HepG2 (cell line): Measurements from ENCODE around the gene CLASRP. TPM values are rescaled to one million over a fixed set of nuclear protein-coding genes. Genes with fewer than 3 reads are reported as not detected.
A peak's percentile ranks its signal among the peaks of the same experiment; 100 is the strongest.

Experiments used
- BHLHE40 ChIP-seq: IDR thresholded peaks from 2 replicates; pipeline ENCODE4 v1.6.1; 2011; ENCODE audit warnings: low read length, improper control_type of control experiment
- CC2D1A ChIP-seq: sonication (generic); formaldehyde crosslinking; IDR thresholded peaks from 2 replicates; pipeline ENCODE4 v1.8.1; 2023; ENCODE audit warnings: mild to moderate bottlenecking, missing genetic modification reagents
- HOXA9 ChIP-seq: sonication (generic); formaldehyde crosslinking; IDR thresholded peaks from 2 replicates; pipeline ENCODE4 v1.8.1; 2022; ENCODE audit warnings: missing genetic modification reagents, mild to moderate bottlenecking, moderate library complexity, borderline replicate concordance
- IKZF4 ChIP-seq: sonication (generic); formaldehyde crosslinking; IDR thresholded peaks from 2 replicates; pipeline ENCODE4 v1.5.1; 2020; ENCODE audit warnings: borderline replicate concordance, mild to moderate bottlenecking, low read depth, missing genetic modification reagents; ENCODE audit errors: not compliant biosample characterization
- JDP2 ChIP-seq: sonication (generic); formaldehyde crosslinking; IDR thresholded peaks from 2 replicates; pipeline ENCODE4 v1.8.1; 2022; ENCODE audit warnings: missing genetic modification reagents, borderline replicate concordance
- JUN ChIP-seq: sonication (generic); formaldehyde crosslinking; IDR thresholded peaks from 2 replicates; pipeline ENCODE4 v1.4.0; 2020; ENCODE audit warnings: mild to moderate bottlenecking, missing genetic modification reagents
- KAT2B ChIP-seq: fragments of 150-350 bp; IDR thresholded peaks from 2 replicates; pipeline ENCODE4 v1.6.1; 2014; ENCODE audit warnings: low read depth, low read length, borderline replicate concordance
- KDM6A ChIP-seq: IDR thresholded peaks from 2 replicates; pipeline ENCODE4 v1.6.1; 2016; ENCODE audit warnings: low read depth
- MTERF4 ChIP-seq: sonication (generic); formaldehyde crosslinking; IDR thresholded peaks from 2 replicates; pipeline ENCODE4 v1.8.0; 2023; ENCODE audit warnings: mild to moderate bottlenecking, missing genetic modification reagents
- PHF20 ChIP-seq: sonication (generic); formaldehyde crosslinking; IDR thresholded peaks from 2 replicates; pipeline ENCODE4 v1.5.0; 2020; ENCODE audit warnings: mild to moderate bottlenecking, missing genetic modification reagents
- RFX3 ChIP-seq: IDR thresholded peaks from 2 replicates; pipeline ENCODE4 v1.6.1; 2016; ENCODE audit warnings: missing biosample characterization, missing genetic modification reagents
- SP1 ChIP-seq, 2 experiments: fragments of 450-650 bp in 1 of 2; sonication (generic) in 1 of 2; formaldehyde crosslinking in 1 of 2; IDR thresholded peaks; 2 replicates each; pipeline versions ENCODE4 v1.4.0 to v1.6.1; 2016 to 2020; ENCODE audit warnings: missing genetic modification reagents in 1 of 2
- TFDP2 ChIP-seq: sonication (generic); formaldehyde crosslinking; IDR thresholded peaks from 2 replicates; pipeline ENCODE4 v1.4.0; 2020; ENCODE audit warnings: missing genetic modification reagents
- ZBTB37 ChIP-seq: sonication (generic); formaldehyde crosslinking; IDR thresholded peaks from 2 replicates; pipeline ENCODE4 v1.4.0; 2020; ENCODE audit warnings: mild to moderate bottlenecking, missing genetic modification reagents
- ZFP41 ChIP-seq: sonication (generic); formaldehyde crosslinking; IDR thresholded peaks from 2 replicates; pipeline ENCODE4 v1.4.0; 2020; ENCODE audit warnings: mild to moderate bottlenecking, missing genetic modification reagents, borderline replicate concordance
- ZFP62 ChIP-seq: sonication (generic); formaldehyde crosslinking; IDR thresholded peaks from 2 replicates; pipeline ENCODE4 v1.4.0; 2020; ENCODE audit warnings: missing genetic modification reagents
- ZNF136 ChIP-seq: sonication (generic); formaldehyde crosslinking; IDR thresholded peaks from 2 replicates; pipeline ENCODE4 v1.8.1; 2022; ENCODE audit warnings: low read depth, mild to moderate bottlenecking, moderate library complexity, missing genetic modification reagents
- ZNF205 ChIP-seq: IDR thresholded peaks from 2 replicates; pipeline ENCODE4 v1.6.1; 2018; ENCODE audit warnings: missing biosample characterization, missing genetic modification reagents
- ZNF275 ChIP-seq: sonication (generic); formaldehyde crosslinking; IDR thresholded peaks from 2 replicates; pipeline ENCODE4 v1.8.0; 2022; ENCODE audit warnings: missing genetic modification reagents, mild to moderate bottlenecking, inconsistent platforms, borderline replicate concordance
- ZNF687 ChIP-seq: sonication (generic); formaldehyde crosslinking; IDR thresholded peaks from 2 replicates; pipeline ENCODE4 v1.5.1; 2020; ENCODE audit warnings: mild to moderate bottlenecking, missing genetic modification reagents, moderate library complexity
- polyA plus RNA-seq, 8 experiments: library from polyadenylated mRNA; depleted of rRNA in 3 of 8; stranded (reverse) in 7 of 8; unstranded in 1 of 8; fragments of >200 nt; fragmentation: Illumina TruSeq in 4 of 8; extraction: Trizol in 4 of 8; gene quantifications; 2 replicates each; pipeline versions ENCODE4 v1.2.1 to v1.2.3, GENCODE V29; 2011 to 2016; ENCODE audit warnings: low read depth in 4 of 8, missing spikeins in 1 of 8, mixed read lengths in 1 of 8; ENCODE audit not compliant: insufficient read depth in 1 of 8
- total RNA-seq, 5 experiments: library from RNA; depleted of rRNA; stranded (reverse); fragments of >200 nt; fragmentation: Illumina TruSeq; extraction: Trizol; gene quantifications; 2 replicates each; pipeline ENCODE4 v1.2.3, GENCODE V29; 2016; ENCODE audit warnings: low read depth in 1 of 5

The CLASRP gene
- total and polyA plus RNA-seq, 2 of the 13 experiments (the other 11 are each of a cell fraction or from before 2014, with no cell fraction given): 32.0 to 51.4 TPM

- TF ChIP-seq ZFP62 (CRISPR knock-in tag): no peak
- no peak for TF ChIP-seq ZFP41
- TF ChIP-seq ZNF205 (CRISPR knock-in tag): no peak
- no peak for TF ChIP-seq JDP2
- no peak for TF ChIP-seq PHF20 (CRISPR knock-in tag)
- TF ChIP-seq HOXA9 (CRISPR knock-in tag): no peak
- no peak; the same call in 1 of the 2 replicates for TF ChIP-seq TFDP2 (CRISPR knock-in tag)
- no peak for TF ChIP-seq KAT2B
- TF ChIP-seq ZBTB37 (CRISPR knock-in tag): no peak
- peak; percentile 85 for TF ChIP-seq ZNF687
- no peak for TF ChIP-seq ZNF136 (CRISPR knock-in tag)
- TF ChIP-seq CC2D1A (CRISPR knock-in tag): no peak
- TF ChIP-seq IKZF4 (CRISPR knock-in tag): no peak
- TF ChIP-seq RFX3 (CRISPR knock-in tag): no peak
- TF ChIP-seq BHLHE40: peak; percentile 64; the same call in 1 of the 2 replicates
- peak; percentile 69 for TF ChIP-seq KDM6A (CRISPR knock-in tag)
- peak; percentile 83; the same call in 1 of the 2 replicates for TF ChIP-seq JUN (CRISPR knock-in tag)
- no peak for TF ChIP-seq MTERF4 (CRISPR knock-in tag)
- no peak for TF ChIP-seq SP1 (IDR thresholded peaks at IDR 0.05)
- TF ChIP-seq SP1 (CRISPR knock-in tag; IDR thresholded peaks at IDR 0.05): no peak
- TF ChIP-seq ZNF275 (CRISPR knock-in tag): no peak
These were observed 59.1 kb downstream of the CLASRP start (continued) for GRCh38 chr19:45097776-45098520.
